Astrocyte (in vitro differentiated cells and primary cell): ENCODE results near the gene KLHL17. TPM values are rescaled to one million over a fixed set of nuclear protein-coding genes. Genes with fewer than 3 reads are reported as not detected.

Experiments used
- DNase-seq: peaks from one replicate; pipeline ENCODE4 v3.0.0-alpha.2; 2010; ENCODE audit warnings: low read depth
- FAIRE-seq: peaks from 2 replicates; lab custom pipeline; 2011; peaks lifted over from hg19 to GRCh38; lab: Jason Lieb, UNC
- H2AFZ ChIP-seq: 2 replicates; pipeline ENCODE4 v1.6.0; 2012; ENCODE audit warnings: low read depth, low read length, inconsistent platforms
- H3K27ac ChIP-seq: 2 replicates; pipeline ENCODE4 v1.5.1; 2011; ENCODE audit warnings: low read depth, low read length, inconsistent platforms
- H3K27me3 ChIP-seq: 2 replicates; pipeline ENCODE4 v1.6.0; 2011; ENCODE audit warnings: low read length, inconsistent platforms; ENCODE audit not compliant: insufficient read depth
- H3K36me3 ChIP-seq: 2 replicates; pipeline ENCODE4 v1.5.1; 2011; ENCODE audit warnings: low read length, inconsistent platforms; ENCODE audit not compliant: insufficient read depth
- H3K4me1 ChIP-seq: 2 replicates; pipeline ENCODE4 v1.5.1; 2011; ENCODE audit warnings: low read length, inconsistent platforms; ENCODE audit not compliant: insufficient read depth
- H3K4me2 ChIP-seq: 2 replicates; pipeline ENCODE4 v1.6.0; 2012; ENCODE audit warnings: low read length, inconsistent platforms
- H3K4me3 ChIP-seq: 2 replicates; pipeline ENCODE4 v1.5.1; 2011; ENCODE audit warnings: low read depth, mild to moderate bottlenecking, low read length, inconsistent platforms; ENCODE audit not compliant: insufficient read depth
- H3K79me2 ChIP-seq: 2 replicates; pipeline ENCODE4 v1.6.0; 2012; ENCODE audit warnings: mild to moderate bottlenecking, low read length, inconsistent platforms; ENCODE audit not compliant: insufficient read depth
- H3K9ac ChIP-seq: 2 replicates; pipeline ENCODE4 v1.6.0; 2012; ENCODE audit warnings: mild to moderate bottlenecking, low read length, inconsistent platforms
- H3K9me3 ChIP-seq: 2 replicates; pipeline ENCODE4 v1.5.1; 2012; ENCODE audit warnings: low read depth, mild to moderate bottlenecking, low read length, inconsistent platforms; ENCODE audit not compliant: insufficient read depth
- H4K20me1 ChIP-seq: 2 replicates; pipeline ENCODE4 v1.6.0; 2012; ENCODE audit warnings: low read length, inconsistent platforms; ENCODE audit not compliant: insufficient read depth
- H3K27ac Mint-ChIP-seq: one replicate; pipeline ENCODE4 v1.8.0; 2021; ENCODE audit warnings: mild to moderate bottlenecking, mixed read lengths; ENCODE audit not compliant: unreplicated experiment
- H3K27me3 Mint-ChIP-seq: one replicate; pipeline ENCODE4 v1.8.0; 2021; ENCODE audit warnings: low read depth, mixed read lengths; ENCODE audit not compliant: unreplicated experiment
- H3K36me3 Mint-ChIP-seq: one replicate; pipeline ENCODE4 v1.8.0; 2021; ENCODE audit warnings: low read depth, mixed read lengths; ENCODE audit not compliant: unreplicated experiment
- H3K4me1 Mint-ChIP-seq: one replicate; pipeline ENCODE4 v1.8.0; 2021; ENCODE audit warnings: low read depth, mixed read lengths; ENCODE audit not compliant: unreplicated experiment
- H3K4me3 Mint-ChIP-seq: one replicate; pipeline ENCODE4 v1.8.0; 2021; ENCODE audit warnings: mild to moderate bottlenecking, moderate library complexity, mixed read lengths; ENCODE audit not compliant: unreplicated experiment
- H3K9me3 Mint-ChIP-seq: one replicate; pipeline ENCODE4 v1.8.0; 2021; ENCODE audit warnings: mild to moderate bottlenecking, mixed read lengths; ENCODE audit not compliant: unreplicated experiment
- CTCF ChIP-seq: IDR thresholded peaks from 2 replicates; pipeline ENCODE4 v1.5.1; 2011; ENCODE audit warnings: low read depth, mild to moderate bottlenecking, inconsistent platforms, low read length, moderate library complexity; ENCODE audit not compliant: insufficient read depth
- EZH2 ChIP-seq: IDR thresholded peaks from 2 replicates; pipeline ENCODE4 v1.6.1; 2012; ENCODE audit warnings: mild to moderate bottlenecking, low read length, inconsistent platforms; ENCODE audit not compliant: insufficient read depth
- total RNA-seq: library from RNA; stranded (reverse); gene quantifications from 2 replicates; pipeline ENCODE4 v1.2.1, GENCODE V29; 2021

Gene KLHL17
- total RNA-seq, 1 donor from 2014 or later = 25.9 TPM

- Mint-ChIP-seq H3K9me3 (no peaks in the 10 kb centered on the region), H3K27ac (no peak overlapping the region), H3K27me3 (no peaks in the 10 kb centered on the region), H3K4me3 (peak overlapping the region; percentile 76), H3K4me1 (peaks cover 7% of the 10 kb centered on the region), H3K36me3 (peaks cover 9% of the 10 kb centered on the region)
- Histone ChIP-seq H4K20me1 (peaks cover 26% of the 10 kb centered on the region), H3K27me3 (no peaks in the 10 kb centered on the region), H3K79me2 (peaks cover 38% of the 10 kb centered on the region), H3K4me2 (peak overlapping the region; percentile 100), H3K4me3 (peak overlapping the region; percentile 49), H3K4me1 (peaks cover 2% of the 10 kb centered on the region), H2AFZ (peak overlapping the region; percentile 41), H3K36me3 (peaks cover 15% of the 10 kb centered on the region), H3K9ac (peak overlapping the region; percentile 63), H3K9me3 (no peaks in the 10 kb centered on the region), H3K27ac (no peak overlapping the region)
- no peak for TF ChIP-seq CTCF
- TF ChIP-seq EZH2 = no peak
- FAIRE-seq (no peak), DNase-seq (no peak)
Observed at GRCh38 chr1:959731-960362, 537 bp upstream of the KLHL17 start.

GRCh38 chr1:961132-961669, 817 bp downstream of the KLHL17 start:
- peak overlapping the region; percentile 63 for H3K9ac ChIP-seq
- TF ChIP-seq EZH2 (no peak), CTCF (no peak)
- peaks cover 11% of the 10 kb centered on the region for H3K4me1 ChIP-seq
- Mint-ChIP-seq H3K4me1 (peaks cover 7% of the 10 kb centered on the region), H3K9me3 (no peaks in the 10 kb centered on the region), H3K36me3 (peaks cover 6% of the 10 kb centered on the region), H3K4me3 (no peak overlapping the region), H3K27me3 (no peaks in the 10 kb centered on the region), H3K27ac (peak overlapping the region; percentile 18)
- H3K4me2 ChIP-seq = peak overlapping the region; percentile 100
- no peak overlapping the region for H2AFZ ChIP-seq
- peak overlapping the region; percentile 49 for H3K4me3 ChIP-seq
- DNase-seq (no peak), FAIRE-seq (no peak)
- no peaks in the 10 kb centered on the region for H3K9me3 ChIP-seq
- no peaks in the 10 kb centered on the region for H3K27me3 ChIP-seq
- H4K20me1 ChIP-seq = peaks cover 26% of the 10 kb centered on the region
- H3K79me2 ChIP-seq = peaks cover 35% of the 10 kb centered on the region
- peaks cover 8% of the 10 kb centered on the region for H3K36me3 ChIP-seq
- H3K27ac ChIP-seq = no peak overlapping the region
